SIG-M5 (cell line): Measurements from ENCODE around the gene PIWIL4.

Experiments
- DNase-seq: peaks from one replicate; lab custom pipeline; 2025; lab: John Stamatoyannopoulos, UW

The PIWIL4 gene

DNA sequence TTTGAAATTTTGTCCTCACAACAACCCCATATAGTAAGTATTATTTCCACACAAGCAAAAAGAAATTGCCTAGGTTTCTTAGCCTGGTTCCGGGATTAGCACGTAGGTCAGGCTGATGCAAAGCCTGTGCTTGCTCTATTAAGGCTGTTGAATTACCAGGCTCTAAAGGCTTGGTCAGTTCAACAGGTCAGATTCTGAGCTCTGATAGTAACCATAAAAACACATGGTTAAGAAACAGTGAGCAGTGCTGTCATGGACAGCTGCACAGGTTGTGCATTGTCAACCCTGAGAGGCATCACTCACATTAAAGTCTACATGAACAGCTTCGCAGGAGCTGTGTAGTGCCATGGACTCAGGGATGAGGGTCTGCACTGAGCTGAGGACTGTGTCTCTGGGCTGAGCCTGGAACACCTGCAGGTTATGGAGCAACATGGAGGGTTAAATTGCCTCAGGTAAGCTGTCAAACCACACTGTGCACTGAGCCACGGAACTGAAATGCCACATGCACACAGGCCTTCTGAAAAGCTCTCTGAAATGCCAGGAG is 98.0 kb downstream of the PIWIL4 start:
- no peak for DNase-seq

- no peak for DNase-seq
Measured at GRCh38 chr11:94666792-94667721, 99.9 kb downstream of the PIWIL4 start.

DNA sequence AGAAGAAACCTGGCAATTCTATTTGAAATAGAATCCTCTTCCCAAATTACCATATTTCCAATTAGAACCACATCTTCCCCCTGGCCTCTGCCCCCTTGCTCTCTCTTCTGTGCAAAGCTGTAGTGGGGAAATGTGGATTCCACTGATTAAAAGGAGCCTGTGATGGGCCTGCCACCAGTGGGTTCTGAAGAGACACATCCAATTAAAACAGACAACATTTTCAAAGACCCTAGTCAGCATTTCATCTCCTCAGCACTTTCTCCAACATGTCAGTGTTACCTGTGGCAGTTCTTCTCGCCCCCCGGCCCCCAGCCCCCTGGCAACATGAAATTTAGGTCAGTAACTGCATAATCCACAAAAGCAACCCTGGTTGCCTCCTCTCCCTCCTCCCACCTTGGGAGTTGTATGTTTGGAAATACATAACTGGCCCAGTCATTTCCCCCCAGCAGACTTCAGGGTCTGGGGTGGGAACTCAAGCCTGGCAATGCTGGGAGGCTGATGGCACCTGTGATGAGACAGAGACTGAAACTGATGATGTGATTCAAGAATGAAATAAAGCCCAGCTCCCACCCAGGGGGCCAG is 101.1 kb downstream of the PIWIL4 start:
- no peak for DNase-seq

DNA sequence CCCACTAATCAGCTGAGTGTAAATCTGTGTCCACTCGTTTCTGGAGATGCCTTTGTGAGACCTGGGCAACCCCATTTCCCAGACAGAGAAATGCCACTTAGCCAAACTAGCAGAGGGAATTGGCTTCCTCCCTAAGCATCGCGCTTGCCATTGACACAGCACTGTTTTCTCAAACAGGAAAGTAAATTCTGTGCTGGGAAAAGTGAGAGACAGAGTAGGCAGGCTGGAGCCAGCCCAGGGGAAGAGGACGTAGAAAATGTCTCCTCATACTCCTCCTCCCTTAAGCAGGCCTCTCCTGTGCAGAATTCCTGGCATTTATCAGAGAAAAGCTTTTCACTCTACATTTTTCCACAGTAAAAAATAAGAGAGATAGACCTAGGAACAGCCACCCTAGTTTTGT is 101.9 kb downstream of the PIWIL4 start:
- no peak for DNase-seq
